ENCODE data around the gene CTAGE9.

DNA sequence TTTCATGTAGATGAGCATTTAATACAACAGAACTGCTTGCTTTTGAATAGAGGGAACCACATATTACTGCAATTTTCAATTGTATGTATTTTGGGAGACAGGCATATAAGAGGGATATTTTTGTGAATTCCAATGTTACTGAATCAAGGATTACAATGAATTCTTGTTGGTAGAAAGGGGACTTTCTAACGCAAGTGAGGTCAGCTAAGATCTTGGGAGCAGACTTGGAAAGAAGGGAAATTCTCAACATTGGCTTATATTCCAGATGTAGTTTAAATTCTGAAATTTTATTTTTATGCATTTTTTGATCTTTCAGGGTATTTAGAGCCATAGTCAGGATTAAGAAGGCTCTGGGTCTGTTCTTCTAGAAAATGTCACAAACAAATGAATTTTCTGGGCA is 43.3 kb upstream of the CTAGE9 start:
- TF ChIP-seq, protein P1, sequence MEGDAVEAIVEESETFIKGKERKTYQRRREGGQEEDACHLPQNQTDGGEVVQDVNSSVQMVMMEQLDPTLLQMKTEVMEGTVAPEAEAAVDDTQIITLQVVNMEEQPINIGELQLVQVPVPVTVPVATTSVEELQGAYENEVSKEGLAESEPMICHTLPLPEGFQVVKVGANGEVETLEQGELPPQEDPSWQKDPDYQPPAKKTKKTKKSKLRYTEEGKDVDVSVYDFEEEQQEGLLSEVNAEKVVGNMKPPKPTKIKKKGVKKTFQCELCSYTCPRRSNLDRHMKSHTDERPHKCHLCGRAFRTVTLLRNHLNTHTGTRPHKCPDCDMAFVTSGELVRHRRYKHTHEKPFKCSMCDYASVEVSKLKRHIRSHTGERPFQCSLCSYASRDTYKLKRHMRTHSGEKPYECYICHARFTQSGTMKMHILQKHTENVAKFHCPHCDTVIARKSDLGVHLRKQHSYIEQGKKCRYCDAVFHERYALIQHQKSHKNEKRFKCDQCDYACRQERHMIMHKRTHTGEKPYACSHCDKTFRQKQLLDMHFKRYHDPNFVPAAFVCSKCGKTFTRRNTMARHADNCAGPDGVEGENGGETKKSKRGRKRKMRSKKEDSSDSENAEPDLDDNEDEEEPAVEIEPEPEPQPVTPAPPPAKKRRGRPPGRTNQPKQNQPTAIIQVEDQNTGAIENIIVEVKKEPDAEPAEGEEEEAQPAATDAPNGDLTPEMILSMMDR (IDR thresholded peaks at IDR 0.05): no peak
- TF ChIP-seq EZH2 (IDR thresholded peaks at IDR 0.05; ENCODE audit: borderline replicate concordance, insufficient read depth, low read depth, low read length, poor library complexity, severe bottlenecking): no peak
